Stimulated activated CD8-positive, alpha-beta memory T cell treated with anti-CD3 and anti-CD28 coated beads, Interleukin-7, amount 100 ng/mL, for 4 hours (primary cell): ENCODE measurements around the gene MACROD2.
"Not testable (repeated sequence)": the region's sequence is repeated elsewhere in the genome, so short reads cannot be mapped to it uniquely, and the experiment has no call there.

Experiments used
- DNase-seq, 2 donors: peaks; one replicate each; pipeline ENCODE4 v3.0.0-alpha.2; 2020; ENCODE audit warnings: low read depth in 2 of 2

Gene MACROD2

GRCh38 chr20:15339264-15339663, 1343.9 kb downstream of the MACROD2 start:
- DNase-seq: no peak

DNA sequence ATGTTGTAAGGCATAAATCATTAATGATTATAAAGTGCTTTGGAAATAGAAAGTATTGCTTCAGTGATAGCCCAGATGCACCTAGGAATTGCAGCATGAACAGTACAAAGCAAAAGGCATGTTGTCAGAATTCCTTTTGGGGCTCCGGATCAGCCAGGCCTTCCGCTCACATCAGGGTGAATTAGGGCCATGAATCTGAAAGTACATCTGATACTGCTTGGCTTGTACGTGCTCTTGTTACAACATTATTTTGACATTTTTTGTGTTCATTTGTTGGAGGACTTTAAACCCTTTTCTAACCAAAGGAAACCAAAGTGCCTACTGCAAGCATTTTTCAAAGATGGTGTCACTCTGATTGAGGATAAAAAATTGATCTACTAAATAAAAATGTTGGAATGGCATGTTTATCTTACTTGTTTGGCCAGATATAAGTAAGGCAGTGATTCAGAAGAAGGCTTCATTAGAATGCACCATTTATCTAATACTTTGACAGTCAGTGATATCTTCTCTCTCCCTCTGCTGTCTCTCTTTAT, 1347.7 kb downstream of the MACROD2 start:
- DNase-seq: no peak

DNA sequence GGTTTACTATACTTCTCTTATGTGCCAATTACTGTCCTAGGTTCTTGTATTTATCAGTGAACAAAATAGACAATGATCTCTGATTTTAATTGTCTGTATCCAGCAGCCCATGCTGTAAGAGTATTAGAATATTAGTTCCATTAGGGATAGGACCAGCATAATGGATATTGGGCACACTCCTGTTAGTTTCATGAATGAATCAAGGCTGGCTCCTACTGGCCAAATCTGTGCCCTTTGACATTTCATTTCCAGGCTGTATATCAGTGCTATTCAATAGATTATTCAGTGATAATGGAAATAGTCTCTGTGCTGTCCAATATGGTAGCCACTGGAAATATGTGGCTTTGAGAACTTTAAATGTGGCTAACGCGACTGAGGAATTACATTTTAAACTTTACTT, 1350.0 kb downstream of the MACROD2 start:
- DNase-seq: no peak

DNA sequence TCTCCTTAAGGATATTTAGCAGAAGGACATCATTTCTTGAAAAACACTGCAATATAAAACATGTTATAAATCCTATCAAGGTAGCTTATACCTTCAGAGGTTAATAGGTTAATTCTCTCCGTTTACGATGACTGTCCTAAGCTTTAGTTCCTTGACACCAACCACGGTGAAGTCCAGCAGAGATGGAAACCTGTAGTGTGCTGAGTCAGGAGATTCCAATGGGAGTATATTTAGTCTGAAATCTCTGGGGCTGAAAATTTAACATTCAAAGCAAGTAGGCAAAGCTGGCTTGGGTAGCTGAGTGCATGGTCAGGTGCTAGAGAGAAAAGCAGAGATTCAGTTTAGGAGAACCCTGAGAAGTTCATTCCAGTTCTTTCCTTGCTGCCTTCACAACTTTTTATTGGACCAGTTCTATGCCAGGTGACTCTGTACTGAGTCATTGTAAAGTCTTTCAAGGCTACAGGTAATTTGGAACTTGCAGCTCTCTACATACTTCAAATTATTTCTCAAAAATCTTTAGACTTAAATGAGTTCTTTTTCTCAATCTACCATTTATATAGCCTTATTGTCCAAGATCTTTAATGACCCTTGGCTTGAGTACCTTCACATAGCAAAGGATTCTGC, 1351.5 kb downstream of the MACROD2 start:
- no peak for DNase-seq

- no peak for DNase-seq
These were observed 1363.7 kb downstream of the MACROD2 start for GRCh38 chr20:15359056-15359455.

- no peak for DNase-seq
These were observed 1367.5 kb downstream of the MACROD2 start for GRCh38 chr20:15362849-15363248.

DNA sequence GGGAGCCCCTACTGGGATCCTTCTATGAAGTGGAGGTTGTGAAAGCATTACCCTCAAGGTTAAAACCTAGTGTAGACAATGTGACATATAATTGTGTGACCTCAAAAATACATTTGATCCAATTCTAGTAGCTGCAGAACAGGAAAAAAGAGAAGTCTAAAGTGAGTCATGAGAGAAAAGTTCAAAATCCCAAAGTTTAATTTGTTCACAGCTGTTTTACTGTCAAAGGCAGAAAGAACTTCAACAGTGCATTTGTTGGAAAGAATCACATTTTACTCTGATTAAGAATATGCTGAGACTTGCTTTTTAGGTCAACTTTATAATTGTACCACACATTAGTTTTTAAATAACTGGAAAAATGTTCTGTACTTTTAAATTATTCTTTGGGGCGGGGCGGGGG, 1369.5 kb downstream of the MACROD2 start:
- DNase-seq: no peak

- DNase-seq: no peak
These were observed 1375.1 kb downstream of the MACROD2 start for GRCh38 chr20:15370370-15370769.

GRCh38 chr20:15374682-15375081, 1379.4 kb downstream of the MACROD2 start:
- DNase-seq: no peak

GRCh38 chr20:15375836-15376235, 1380.5 kb downstream of the MACROD2 start:
- DNase-seq: no peak

GRCh38 chr20:15377603-15378002, 1382.3 kb downstream of the MACROD2 start:
- DNase-seq: not testable (repeated sequence)

- no peak for DNase-seq
These were observed 1382.8 kb downstream of the MACROD2 start for GRCh38 chr20:15378151-15378550.

- DNase-seq: no peak
These were observed 1384.5 kb downstream of the MACROD2 start for GRCh38 chr20:15379681-15380296.

DNA sequence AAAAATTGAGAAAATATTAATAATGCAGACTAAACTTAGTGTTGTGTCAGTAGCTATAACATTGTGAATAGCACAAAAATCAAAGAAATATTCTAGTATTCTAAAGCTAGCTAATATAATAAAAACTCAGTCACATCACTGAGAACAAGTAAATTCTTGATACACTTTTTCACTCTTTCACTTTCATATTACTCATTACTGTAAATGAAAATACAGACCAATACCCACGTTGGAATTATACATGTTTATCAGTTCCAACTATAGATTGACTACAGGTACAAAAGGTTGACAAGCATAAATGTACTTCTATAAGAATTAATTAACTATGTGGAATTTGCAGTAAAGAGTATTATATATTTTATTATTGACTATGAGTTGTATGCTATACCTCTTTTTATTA, 1385.5 kb downstream of the MACROD2 start:
- no peak for DNase-seq

- no peak for DNase-seq
These were observed 1391.9 kb downstream of the MACROD2 start for GRCh38 chr20:15387228-15387627.

DNA sequence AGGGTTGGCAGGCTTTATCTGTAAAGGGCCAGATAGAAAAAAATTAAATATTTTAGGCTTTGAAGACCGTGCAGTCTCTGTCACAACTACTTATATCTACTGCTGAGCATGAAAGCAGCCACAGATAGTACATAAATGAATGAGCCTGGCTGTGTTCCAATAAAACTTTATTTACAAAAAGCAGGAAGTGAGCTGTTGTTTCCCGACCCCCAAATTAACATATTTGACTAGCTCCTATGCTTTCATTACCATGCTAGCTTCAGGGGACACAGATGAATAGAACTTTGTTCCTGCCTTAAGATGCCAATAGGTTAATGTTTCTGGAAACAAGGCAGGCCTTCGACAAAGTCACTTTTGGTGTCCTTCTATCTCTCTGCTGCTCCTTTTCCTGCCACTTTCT, 1400.1 kb downstream of the MACROD2 start:
- DNase-seq: no peak

DNA sequence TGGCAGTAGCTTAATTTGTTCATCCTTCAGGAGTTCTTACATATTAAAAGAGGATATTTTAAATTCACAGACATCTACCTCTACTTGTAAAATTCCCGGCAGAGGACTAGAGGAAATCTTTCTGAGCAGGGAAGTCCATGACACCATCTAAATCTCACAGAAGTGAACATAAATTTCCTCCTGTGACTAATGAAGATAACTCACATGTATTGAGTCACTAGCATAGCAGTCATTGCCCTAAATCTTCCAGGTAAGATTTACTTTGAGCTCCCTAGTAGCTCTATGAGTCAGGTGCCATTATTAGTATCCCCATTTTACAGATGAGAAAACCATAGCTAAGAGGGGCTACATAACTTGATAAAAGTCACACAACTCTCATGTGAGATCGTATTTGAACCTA, 1400.7 kb downstream of the MACROD2 start:
- no peak for DNase-seq

DNA sequence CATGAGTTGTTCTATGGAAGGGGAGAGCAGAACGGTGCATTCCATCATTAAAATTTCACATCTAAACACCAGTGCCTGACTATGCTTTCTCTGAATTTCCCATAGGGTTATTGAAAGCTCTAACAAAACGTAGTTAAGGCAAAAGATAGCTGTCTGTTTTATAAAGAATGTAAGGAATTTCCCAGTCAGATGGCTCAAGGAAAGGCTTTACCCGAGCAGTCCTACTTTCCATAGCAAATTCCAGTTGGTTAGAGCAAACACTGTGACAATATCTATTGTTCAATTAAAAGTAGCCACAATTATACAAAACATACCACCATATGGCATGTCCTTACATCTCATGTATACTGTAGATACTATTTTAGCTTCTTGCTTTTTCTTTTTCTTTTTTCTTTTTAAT, 1401.6 kb downstream of the MACROD2 start:
- DNase-seq: no peak

GRCh38 chr20:15399781-15400180, 1404.5 kb downstream of the MACROD2 start:
- DNase-seq: no peak

- no peak for DNase-seq
These were observed 1410.8 kb downstream of the MACROD2 start for GRCh38 chr20:15406072-15406471.

- no peak for DNase-seq
These were observed 1416.5 kb downstream of the MACROD2 start for GRCh38 chr20:15411781-15412180.

DNA sequence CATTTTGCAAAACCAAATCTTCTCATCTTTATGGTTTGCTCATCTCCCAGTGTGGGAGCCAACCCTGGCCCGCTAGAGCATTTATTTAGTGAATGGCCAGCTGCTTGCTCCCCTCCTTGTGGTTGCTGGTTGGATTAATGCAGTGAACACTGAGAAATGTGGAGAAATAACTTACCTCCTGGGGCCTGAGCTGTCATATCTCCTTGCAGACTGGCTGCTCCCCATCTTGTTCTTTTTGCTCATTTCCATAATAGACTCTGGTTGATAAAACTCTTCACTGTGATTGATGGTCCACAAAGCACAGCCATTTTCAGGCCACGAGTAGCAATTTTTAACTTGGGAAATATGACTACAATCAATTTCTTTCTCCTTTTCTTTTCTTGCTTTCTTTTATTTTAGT, 1420.6 kb downstream of the MACROD2 start:
- no peak for DNase-seq

- DNase-seq: no peak
These were observed 1424.5 kb downstream of the MACROD2 start for GRCh38 chr20:15419856-15420255.

DNA sequence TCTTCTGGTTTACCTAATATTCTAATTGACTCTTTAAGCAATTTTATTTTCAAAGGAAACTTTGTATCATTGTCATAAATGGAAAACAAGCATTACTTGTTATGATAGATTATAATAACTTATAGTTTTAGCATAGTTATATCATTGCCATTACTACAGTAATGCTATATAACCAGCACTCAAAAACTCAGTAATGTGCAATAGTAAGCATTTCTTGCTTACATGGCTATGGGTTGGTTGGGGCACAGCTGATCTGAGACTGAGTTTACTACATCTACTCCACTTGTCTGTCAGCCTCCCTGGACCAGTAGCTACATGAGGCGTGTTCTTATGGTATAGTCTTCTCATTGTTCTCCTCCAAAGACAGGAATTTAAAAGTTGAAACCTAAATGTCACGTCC, 1427.7 kb downstream of the MACROD2 start:
- no peak for DNase-seq
